ENCODE measurements around the gene ZSWIM6.
"Not testable (repeated sequence)": the region's sequence is repeated elsewhere in the genome, so short reads cannot be mapped to it uniquely, and the experiment has no call there.

Gene ZSWIM6

GRCh38 chr5:61409568-61409967 lies 77.5 kb downstream of the ZSWIM6 start:
- TF ChIP-seq CTCF (IDR thresholded peaks at IDR 0.05; ENCODE audit: control insufficient read depth, extremely low read depth, insufficient read depth), result no peak
- DNase-seq (ENCODE audit: low read depth), result no peak
- H3K4me3 ChIP-seq (ENCODE audit: low read depth, low read length), result no peak overlapping the region

GRCh38 chr5:61410811-61411210 lies 78.8 kb downstream of the ZSWIM6 start:
- H3K4me3 ChIP-seq (ENCODE audit: low read depth, low read length), result no peak overlapping the region
- no peak for TF ChIP-seq CTCF (IDR thresholded peaks at IDR 0.05; ENCODE audit: control insufficient read depth, extremely low read depth, insufficient read depth)
- DNase-seq (ENCODE audit: low read depth), result no peak

- peak; percentile 46 for DNase-seq (ENCODE audit: low read depth)
- TF ChIP-seq CTCF (IDR thresholded peaks at IDR 0.05; ENCODE audit: control insufficient read depth, extremely low read depth, insufficient read depth), result no peak
Measured at GRCh38 chr5:61412361-61412760, 80.3 kb downstream of the ZSWIM6 start.

GRCh38 chr5:61413205-61413604 lies 81.1 kb downstream of the ZSWIM6 start:
- DNase-seq (ENCODE audit: low read depth); H3K4me3 ChIP-seq (ENCODE audit: low read depth, low read length): not testable (repeated sequence)

More at GRCh38 chr5:61412361-61412760, 80.3 kb downstream of the ZSWIM6 start:
- no peak overlapping the region for H3K4me3 ChIP-seq (ENCODE audit: low read depth, low read length)

- no peak for DNase-seq (ENCODE audit: low read depth)
Measured at GRCh38 chr5:61414806-61415205, 82.7 kb downstream of the ZSWIM6 start.

GRCh38 chr5:61416010-61416409 lies 84.0 kb downstream of the ZSWIM6 start:
- TF ChIP-seq CTCF (IDR thresholded peaks at IDR 0.05; ENCODE audit: control insufficient read depth, extremely low read depth, insufficient read depth), result no peak
- no peak for DNase-seq (ENCODE audit: low read depth)
- no peak overlapping the region for H3K4me3 ChIP-seq (ENCODE audit: low read depth, low read length)

More at GRCh38 chr5:61414806-61415205, 82.7 kb downstream of the ZSWIM6 start:
- no peak for TF ChIP-seq CTCF (IDR thresholded peaks at IDR 0.05; ENCODE audit: control insufficient read depth, extremely low read depth, insufficient read depth)
- no peak overlapping the region for H3K4me3 ChIP-seq (ENCODE audit: low read depth, low read length)

- no peak overlapping the region for H3K4me3 ChIP-seq (ENCODE audit: low read depth, low read length)
- TF ChIP-seq CTCF (IDR thresholded peaks at IDR 0.05; ENCODE audit: control insufficient read depth, extremely low read depth, insufficient read depth), result no peak
- no peak for DNase-seq (ENCODE audit: low read depth)
Measured at GRCh38 chr5:61416420-61416819, 84.4 kb downstream of the ZSWIM6 start.
